K562 (cell line): ENCODE measurements around the gene ZNF326. TPM values are rescaled to one million over a fixed set of nuclear protein-coding genes. Genes with fewer than 3 reads are reported as not detected.
A peak's percentile ranks its signal among the peaks of the same experiment; 100 is the strongest.

Experiments used
- ATAC-seq: fragments of 200-7000 bp; cut with Tn5 transposase; 3 replicates; pipeline ENCODE4 v1.9.1; 2020; ENCODE audit warnings: moderate library complexity
- BruUV-seq: library from RNA; stranded (reverse); fragments of 400-500 nt; replicated peaks from 2 replicates; lab custom pipeline; 2021; lab: Mats Ljungman, UMichigan
- CTCF ChIA-PET: fragments of 300-600 bp; formaldehyde crosslinking; extraction: SDS; loops from one replicate; lab custom pipeline; 2021; ENCODE audit warnings: low intra/inter-chr PET ratio; lab: Yijun Ruan, JAX
- POLR2A ChIA-PET: fragments of 300-600, 350-650 bp; sonication (Branson Sonifier 250); formaldehyde crosslinking; extraction: SDS; loops from one replicate; lab custom pipeline; 2021; ENCODE audit warnings: antibody characterized with exemption, inconsistent platforms; lab: Yijun Ruan, JAX
- DNase-seq, 4 experiments: peaks; one replicate each; pipeline versions ENCODE4 v3.0.0 to v3.0.0-alpha.2; 2011 to 2018; ENCODE audit warnings: low spot score in 3 of 4, mixed read lengths in 3 of 4; ENCODE audit errors: extremely low read depth in 1 of 4
- FAIRE-seq: peaks from 2 replicates; lab custom pipeline; 2011; peaks lifted over from hg19 to GRCh38; lab: Jason Lieb, UNC
- H2AFZ ChIP-seq: 2 replicates; pipeline ENCODE4 v1.6.0; 2011; ENCODE audit warnings: low read depth, low read length, control low read depth, inconsistent platforms
- H3K27ac ChIP-seq: fragments of 200-600 bp; 3 replicates; pipeline ENCODE4 v1.8.0; 2011; ENCODE audit warnings: low read depth, mild to moderate bottlenecking, control low read depth, inconsistent platforms, low read length, moderate library complexity, mixed read lengths; ENCODE audit errors: extremely low read depth
- H3K27me3 ChIP-seq, 2 experiments: fragments of 300-600 bp in 1 of 2; 2 replicates in 1 of 2; 3 replicates in 1 of 2; pipeline versions ENCODE4 v1.6.0 to v1.8.0; 2011; ENCODE audit warnings: inconsistent platforms in 2 of 2, low read length in 2 of 2, mild to moderate bottlenecking in 1 of 2, mixed read lengths in 1 of 2, moderate library complexity in 1 of 2; ENCODE audit not compliant: control insufficient read depth in 2 of 2, insufficient read depth in 2 of 2
- H3K36me3 ChIP-seq: fragments of 300-600 bp; 3 replicates; pipeline ENCODE4 v1.8.0; 2011; ENCODE audit warnings: mild to moderate bottlenecking, low read length, inconsistent platforms; ENCODE audit not compliant: control insufficient read depth, insufficient read depth
- H3K4me1 ChIP-seq, 2 experiments: fragments of 200-600 bp in 1 of 2; replicated peaks in 1 of 2; 2 replicates in 1 of 2; 3 replicates in 1 of 2; pipeline versions ENCODE4 v1.5.1 to v1.8.0; 2011; ENCODE audit warnings: inconsistent platforms in 2 of 2, low read length in 2 of 2, mild to moderate bottlenecking in 1 of 2, mixed read lengths in 1 of 2, moderate library complexity in 1 of 2; ENCODE audit not compliant: control insufficient read depth in 2 of 2, insufficient read depth in 2 of 2
- H3K4me2 ChIP-seq: 2 replicates; pipeline ENCODE4 v1.6.1; 2011; ENCODE audit warnings: low read length, control low read depth, inconsistent platforms, mixed read lengths; ENCODE audit not compliant: insufficient read depth
- H3K4me3 ChIP-seq: fragments of 200-600 bp; sonication (generic), shearing (Covaris generic); 2 replicates; pipeline ENCODE4 v1.5.1; 2016; ENCODE audit warnings: control low read depth, inconsistent platforms
- H3K79me2 ChIP-seq: fragments of 200-600 bp; 3 replicates; pipeline ENCODE4 v1.8.0; 2011; ENCODE audit warnings: low read length, inconsistent platforms; ENCODE audit not compliant: control insufficient read depth, insufficient read depth
- H3K9ac ChIP-seq, 2 experiments: 2 replicates each; pipeline versions ENCODE4 v1.6.0 to v1.6.1; 2011; ENCODE audit warnings: low read depth in 2 of 2, low read length in 2 of 2, control low read depth in 1 of 2, inconsistent platforms in 1 of 2, mild to moderate bottlenecking in 1 of 2, mixed read lengths in 1 of 2; ENCODE audit not compliant: insufficient read depth in 1 of 2
- H3K9me1 ChIP-seq: one replicate; pipeline ENCODE4 v1.6.0; 2011; ENCODE audit warnings: inconsistent platforms, mild to moderate bottlenecking, low read length, moderate library complexity; ENCODE audit not compliant: control insufficient read depth, insufficient read depth
- H3K9me3 ChIP-seq: replicated peaks from 2 replicates; pipeline ENCODE4 v1.5.1; 2011; ENCODE audit warnings: low read depth, low read length, inconsistent platforms; ENCODE audit not compliant: control insufficient read depth, insufficient read depth
- H4K20me1 ChIP-seq: replicated peaks from 2 replicates; pipeline ENCODE4 v1.6.1; 2011; ENCODE audit warnings: low read length, inconsistent platforms, mixed read lengths; ENCODE audit not compliant: control insufficient read depth, insufficient read depth
- ATF6 ChIP-seq: sonication (generic); formaldehyde crosslinking; IDR thresholded peaks from 2 replicates; pipeline ENCODE4 v1.4.0; 2020; ENCODE audit warnings: mild to moderate bottlenecking, missing genetic modification reagents
- BHLHE40 ChIP-seq: IDR thresholded peaks from 2 replicates; pipeline ENCODE4 v1.6.1; 2011; ENCODE audit warnings: low read length, improper control_type of control experiment
- ELK1 ChIP-seq: sonication (generic); formaldehyde crosslinking; IDR thresholded peaks from 2 replicates; pipeline ENCODE4 v1.8.1; 2022; ENCODE audit warnings: missing genetic modification reagents
- RBFOX2 ChIP-seq: fragments of 200-400 bp; formaldehyde crosslinking; IDR thresholded peaks from 2 replicates; pipeline ENCODE4 v1.6.1; 2017; ENCODE audit warnings: low read depth, mild to moderate bottlenecking, low read length, moderate library complexity
- TBL1XR1 ChIP-seq, 2 experiments: IDR thresholded peaks; 2 replicates each; pipeline ENCODE4 v1.6.1; 2012; ENCODE audit warnings: improper control_type of control experiment in 2 of 2, low read length in 2 of 2, mild to moderate bottlenecking in 1 of 2
- TCF7 ChIP-seq: sonication (generic); IDR thresholded peaks from 2 replicates; pipeline ENCODE4 v1.6.1; 2016; ENCODE audit warnings: antibody characterized with exemption, borderline replicate concordance
- ZBED1 ChIP-seq: IDR thresholded peaks from 2 replicates; pipeline ENCODE4 v1.6.1; 2014
- ZBTB33 ChIP-seq: sonication (generic); formaldehyde crosslinking; IDR thresholded peaks from 2 replicates; pipeline ENCODE4 v1.8.1; 2023; ENCODE audit warnings: mild to moderate bottlenecking, missing genetic modification reagents
- ZNF274 ChIP-seq: IDR thresholded peaks from 2 replicates; pipeline ENCODE4 v1.6.1; 2011; ENCODE audit warnings: low read depth, mild to moderate bottlenecking, low read length, moderate library complexity, borderline replicate concordance
- ZNF507 ChIP-seq: conservative IDR thresholded peaks from 2 replicates; pipeline ENCODE4 v1.6.1; 2017; ENCODE audit warnings: missing genetic modification characterization, missing compliant biosample characterization
- ZNF707 ChIP-seq: fragments of 250-450 bp; sonication (Bioruptor Pico); conservative IDR thresholded peaks from 2 replicates; pipeline ENCODE4 v1.8.0; 2022; ENCODE audit warnings: inconsistent platforms, mild to moderate bottlenecking, moderate library complexity
- ZNF75A ChIP-seq: fragments of 450-650 bp; formaldehyde crosslinking; IDR thresholded peaks from 2 replicates; pipeline ENCODE4 v1.4.0; 2020; ENCODE audit warnings: mild to moderate bottlenecking
- WGBS: fragments of 100-300 bp; shearing (Covaris generic); methylation state at CpG from one replicate; pipeline ENCODE4 v1.1.6; 2016; ENCODE audit warnings: low coverage, mixed read lengths; ENCODE audit not compliant: insufficient coverage; ENCODE audit errors: missing lambda C conversion rate; 5-methylcytosine and 5-hydroxymethylcytosine counted together
- in situ Hi-C: fragments of 300-500 bp; cut with MboI; formaldehyde crosslinking; loops from 4 replicates; pipeline ENCODE4 v1.15.0; 2018; ENCODE audit warnings: inconsistent platforms, mixed read lengths
- intact Hi-C: fragments of 100-400 bp; cut with micrococcal nuclease; formaldehyde crosslinking; loops from 2 replicates; pipeline ENCODE4 v1.14.2; 2022
- polyA plus RNA-seq, 8 experiments: library from polyadenylated mRNA; depleted of rRNA in 4 of 8; stranded (reverse) in 5 of 8; unstranded in 3 of 8; fragments of >200 nt; fragmentation: Nextera tagmentation in 2 of 8; fragmentation: Illumina TruSeq in 1 of 8; extraction: Ambion mirVana in 2 of 8; extraction: Trizol in 1 of 8; gene quantifications; 2 replicates each; pipeline versions ENCODE4 v1.2.1 to v1.2.3, GENCODE V29; 2011 to 2014; ENCODE audit warnings: inconsistent platforms in 1 of 8, missing spikeins in 1 of 8
- total RNA-seq, 7 experiments: library from RNA; depleted of rRNA in 6 of 7; stranded (reverse); fragments of >200 nt in 6 of 7; fragmentation: Illumina TruSeq in 2 of 7; extraction: Trizol in 2 of 7; gene quantifications; 2 replicates each; pipeline versions ENCODE4 v1.2.1 to v1.2.3, GENCODE V29; 2011 to 2021; ENCODE audit warnings: low replicate concordance in 1 of 7

Gene ZNF326
- total and polyA plus RNA-seq, 9 of the 15 experiments (the other 6 are each of a cell fraction or from before 2014, with no cell fraction given) = 7.2 to 33.2 (median 20.1) TPM

DNA sequence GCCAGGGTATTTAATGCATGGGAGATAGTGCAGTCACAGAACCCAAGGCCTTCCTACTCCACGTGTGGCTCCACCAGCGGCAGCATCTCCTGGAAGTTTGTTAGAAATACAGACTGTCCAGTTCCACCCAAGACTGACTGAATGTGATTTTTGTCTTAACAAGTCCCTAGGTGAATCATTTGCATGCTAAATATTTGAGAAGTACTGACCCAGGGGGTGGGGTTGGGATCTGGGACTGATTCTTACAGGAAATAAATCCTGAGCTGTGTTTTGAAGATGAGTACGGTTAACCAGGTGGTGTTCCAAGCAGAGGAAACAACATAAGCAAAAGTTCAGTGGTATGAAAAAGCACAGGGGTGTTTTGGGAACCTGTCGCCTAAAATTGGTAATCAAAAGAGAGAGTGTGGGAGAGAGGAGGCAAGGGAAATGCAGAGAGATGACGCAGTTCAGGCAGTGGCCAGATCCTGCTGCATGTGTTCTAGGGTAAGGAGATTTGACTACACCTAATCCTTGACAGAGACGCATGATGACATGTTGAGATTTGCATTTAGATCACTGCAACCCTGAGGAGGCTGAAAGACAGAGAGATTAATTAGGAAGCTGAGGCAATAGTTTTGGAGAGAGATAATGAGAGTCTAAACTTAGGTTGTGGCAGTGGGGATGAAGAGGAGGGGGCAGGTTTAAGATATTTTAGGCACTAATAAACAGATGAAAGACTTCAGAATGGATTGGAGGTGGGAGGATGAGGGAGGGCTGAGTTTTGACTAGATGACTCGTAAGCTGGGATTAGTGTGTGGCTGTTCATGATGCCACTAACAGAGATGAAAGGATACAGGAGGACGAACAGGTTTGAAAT lies 3.7 kb upstream of the ZNF326 start (continued):
- TF ChIP-seq ELK1 (CRISPR knock-in tag) = no peak
- no peak for TF ChIP-seq ATF6
- TF ChIP-seq BHLHE40 = no peak
- TF ChIP-seq TCF7 = no peak
- no peak for TF ChIP-seq ZNF707 (CRISPR knock-in tag)

DNA sequence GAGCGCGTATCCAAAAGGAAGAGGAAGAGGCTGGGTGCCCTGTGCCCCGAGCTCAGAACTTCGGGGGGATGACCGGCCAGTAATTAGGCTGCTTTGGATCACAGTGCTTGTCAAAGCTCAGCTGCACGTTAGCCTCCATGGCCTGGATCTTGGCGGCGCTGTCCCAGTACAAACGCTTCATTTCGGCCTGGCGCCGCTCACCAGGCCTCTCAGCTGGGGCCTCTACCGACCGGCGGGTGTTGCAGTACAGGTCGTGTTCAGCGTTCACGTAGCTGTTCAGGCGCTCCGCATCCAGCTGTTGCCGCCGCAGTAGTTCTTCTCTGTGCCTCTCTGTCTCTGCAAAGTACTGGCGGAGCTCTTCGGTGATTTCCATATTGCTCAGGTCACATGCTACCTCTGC lies 1.4 kb upstream of the ZNF326 start:
- H3K4me2 ChIP-seq = no peak overlapping the region
- H4K20me1 ChIP-seq = peaks cover 8% of the 10 kb centered on the region; the same call in 1 of the 2 replicates
- in situ Hi-C loops = loop anchor here (5.0 to 25.0 kb wide), 2 partner anchors 361 to 881 kb away; partner anchors contain the start of gene LRRC8C
- H2AFZ ChIP-seq = no peak overlapping the region
- H3K4me1 ChIP-seq = peaks cover 21 to 27% of the 10 kb centered on the region in 2 experiments
- ATAC-seq = no peak
- no peaks in the 10 kb centered on the region for H3K9me3 ChIP-seq
- H3K27ac ChIP-seq = no peak overlapping the region
- H3K4me3 ChIP-seq = no peak overlapping the region
- intact Hi-C loops = loop anchor here (10.0 kb wide), 1 partner anchor 469 kb away; the partner anchor contains the start of gene LRRC8B
- CTCF ChIA-PET = no interaction called here
- no peak overlapping the region for H3K9ac ChIP-seq
- POLR2A ChIA-PET = interaction anchor here (0.5 to 1.4 kb wide), 3 partner anchors 173 to 943 kb away, joined by 3 to 4 read pairs (median 3); partner anchors contain the start of gene LRRC8D
- peaks cover 46% of the 10 kb centered on the region for H3K79me2 ChIP-seq
- TF ChIP-seq RBFOX2 = 0 out of 2 replicates have a peak, but pooled peaks have one; percentile 24
- TF ChIP-seq TBL1XR1 (IDR thresholded peaks at IDR 0.05; ENCODE audit: low read length in 2 of 2) = no peak
- TF ChIP-seq ZBED1 = no peak
- TF ChIP-seq ZNF75A (CRISPR knock-in tag) = no peak
- TF ChIP-seq ZNF274 = no peak
- TF ChIP-seq ZNF507 = no peak
- peak; percentile 59; the same call in 1 of the 2 replicates for TF ChIP-seq ZBTB33 (CRISPR knock-in tag)
- TF ChIP-seq, all 486 proteins: peak for 2
- no peaks in the 10 kb centered on the region for H3K27me3 ChIP-seq
- H3K36me3 ChIP-seq = peaks cover 10% of the 10 kb centered on the region
- no TSS peak for BruUV-seq
- DNase-seq (no peak), FAIRE-seq (no peak)
- 95% methylated on average over 24 of the region's 24 CpGs for WGBS
- H3K9me1 ChIP-seq = no peaks in the 10 kb centered on the region
